Keratinocyte (primary cell): ENCODE results near the gene NANOS3. TPM values are rescaled to one million over a fixed set of nuclear protein-coding genes. Genes with fewer than 3 reads are reported as not detected.

Experiments
- DNase-seq: peaks from one replicate; pipeline ENCODE4 v3.0.0-alpha.2; 2011; ENCODE audit warnings: low read depth, missing footprints, low spot score
- FAIRE-seq: peaks from 2 replicates; lab custom pipeline; 2011; peaks lifted over from hg19 to GRCh38; lab: Jason Lieb, UNC
- H2AFZ ChIP-seq: 2 replicates; pipeline ENCODE4 v1.6.0; 2012; ENCODE audit warnings: low read length, control low read depth, inconsistent platforms; ENCODE audit not compliant: control insufficient read depth
- H3K27ac ChIP-seq: 2 replicates; pipeline ENCODE4 v1.5.1; 2011; ENCODE audit warnings: low read length; ENCODE audit not compliant: control insufficient read depth, insufficient read depth
- H3K27me3 ChIP-seq: 3 replicates; pipeline ENCODE4 v1.6.0; 2011; ENCODE audit warnings: low read length; ENCODE audit not compliant: control insufficient read depth, insufficient read depth; ENCODE audit errors: extremely low read depth
- H3K36me3 ChIP-seq, 2 experiments: 2 replicates in 1 of 2; 3 replicates in 1 of 2; pipeline ENCODE4 v1.5.1; 2011; ENCODE audit warnings: low read length in 2 of 2, mild to moderate bottlenecking in 1 of 2; ENCODE audit not compliant: control insufficient read depth in 2 of 2, insufficient read depth in 2 of 2; ENCODE audit errors: extremely low read depth in 1 of 2
- H3K4me1 ChIP-seq: 3 replicates; pipeline ENCODE4 v1.5.1; 2011; ENCODE audit warnings: low read length; ENCODE audit not compliant: control insufficient read depth, insufficient read depth; ENCODE audit errors: extremely low read depth
- H3K4me2 ChIP-seq: 3 replicates; pipeline ENCODE4 v1.6.0; 2011; ENCODE audit warnings: low read depth, low read length; ENCODE audit not compliant: control insufficient read depth, insufficient read depth; ENCODE audit errors: extremely low read depth
- H3K4me3 ChIP-seq, 3 experiments: fragments of 200-600 bp in 1 of 3; sonication (generic) in 1 of 3; 2 replicates in 2 of 3; 3 replicates in 1 of 3; pipeline ENCODE4 v1.5.1; 2011 to 2016; ENCODE audit warnings: low read length in 3 of 3, mild to moderate bottlenecking in 3 of 3, control low read depth in 2 of 3, inconsistent platforms in 1 of 3, low read depth in 1 of 3, mixed read lengths in 1 of 3, mixed run types in 1 of 3, moderate library complexity in 1 of 3; ENCODE audit not compliant: control insufficient read depth in 2 of 3, insufficient read depth in 2 of 3; ENCODE audit errors: extremely low read depth in 1 of 3
- H3K79me2 ChIP-seq: 2 replicates; pipeline ENCODE4 v1.6.0; 2012; ENCODE audit warnings: low read length; ENCODE audit not compliant: control insufficient read depth, insufficient read depth
- H3K9ac ChIP-seq: 3 replicates; pipeline ENCODE4 v1.6.0; 2011; ENCODE audit warnings: low read length; ENCODE audit not compliant: control insufficient read depth, insufficient read depth; ENCODE audit errors: extremely low read depth
- H3K9me1 ChIP-seq: 3 replicates; pipeline ENCODE4 v1.6.0; 2011; ENCODE audit warnings: low read length; ENCODE audit not compliant: control insufficient read depth, insufficient read depth; ENCODE audit errors: extremely low read depth
- H3K9me3 ChIP-seq: 2 replicates; pipeline ENCODE4 v1.5.1; 2012; ENCODE audit warnings: low read depth, low read length; ENCODE audit not compliant: control insufficient read depth
- H4K20me1 ChIP-seq: 3 replicates; pipeline ENCODE4 v1.6.0; 2011; ENCODE audit warnings: low read length; ENCODE audit not compliant: control insufficient read depth, insufficient read depth; ENCODE audit errors: extremely low read depth
- CTCF ChIP-seq, 3 experiments: IDR thresholded peaks in 1 of 3; conservative IDR thresholded peaks in 1 of 3; optimal IDR thresholded peaks in 1 of 3; 2 replicates in 2 of 3; 3 replicates in 1 of 3; pipeline versions ENCODE3 to v1.5.1; 2011; ENCODE audit warnings: low read length in 3 of 3, mild to moderate bottlenecking in 3 of 3, moderate library complexity in 2 of 3, control low read depth in 1 of 3, inconsistent platforms in 1 of 3; ENCODE audit not compliant: insufficient read depth in 2 of 3; ENCODE audit errors: extremely low read depth in 1 of 3
- EZH2 ChIP-seq: IDR thresholded peaks from one replicate; pipeline ENCODE4 v1.6.1; 2012; ENCODE audit warnings: inconsistent platforms, mild to moderate bottlenecking, low read length, moderate library complexity
- dilution Hi-C: fragments of 300-500 bp; cut with MboI; formaldehyde crosslinking; loops from one replicate; pipeline ENCODE4 v1.7.0; 2020; ENCODE audit warnings: low sequenced_read_pairs; ENCODE audit not compliant: extremely low pct_ligation_motif_present
- polyA plus RNA-seq, 5 experiments: library from polyadenylated mRNA; depleted of rRNA in 3 of 5; stranded (reverse) in 3 of 5; stranded (forward) in 1 of 5; unstranded in 1 of 5; fragments of >200 nt; gene quantifications; 1 replicate in 1 of 5; 2 replicates in 3 of 5; 3 replicates in 1 of 5; pipeline versions ENCODE4 v1.2.1 to v1.2.3, GENCODE V29; 2011 to 2012; ENCODE audit warnings: missing spikeins in 2 of 5, low read depth in 1 of 5, low replicate concordance in 1 of 5

The NANOS3 gene
- polyA plus RNA-seq, 1 donor (not counting 4 experiments of a cell fraction or from before 2014, with no cell fraction given), result 0.18 TPM

- no peaks in the 10 kb centered on the region for H3K27me3 ChIP-seq
- no peaks in the 10 kb centered on the region for H3K9me1 ChIP-seq
- FAIRE-seq (no peak), DNase-seq (no peak)
- H3K27ac ChIP-seq, result no peak overlapping the region
- H3K79me2 ChIP-seq, result no peaks in the 10 kb centered on the region
- H2AFZ ChIP-seq, result no peak overlapping the region
- no peaks in the 10 kb centered on the region for H3K9me3 ChIP-seq
- H3K4me1 ChIP-seq, result peaks cover under 1% of the 10 kb centered on the region
- no peak overlapping the region for H3K4me3 ChIP-seq
- dilution Hi-C loops, result no loop called here
- no peak overlapping the region for H3K4me2 ChIP-seq
- TF ChIP-seq CTCF (optimal IDR thresholded peaks at IDR 0.05 in 1 of 3, IDR thresholded peaks at IDR 0.05 in 1 of 3, conservative IDR thresholded peaks at IDR 0.05 in 1 of 3; ENCODE audit: extremely low read depth in 1 of 3, insufficient read depth in 2 of 3, low read length in 3 of 3) (no peak), EZH2 (no peak)
- no peak overlapping the region for H3K9ac ChIP-seq
- no peaks in the 10 kb centered on the region for H4K20me1 ChIP-seq
- peaks cover 15 to 19% of the 10 kb centered on the region in 2 experiments for H3K36me3 ChIP-seq
Measured at GRCh38 chr19:13926715-13927114, 49.8 kb downstream of the NANOS3 start.

GRCh38 chr19:13929340-13929739 is 52.4 kb downstream of the NANOS3 start:
- Histone ChIP-seq H3K27me3 (peaks cover 4% of the 10 kb centered on the region), H3K4me2 (no peak overlapping the region), H2AFZ (no peak overlapping the region), H3K4me3 (no peak overlapping the region), H3K9me1 (no peaks in the 10 kb centered on the region), H3K36me3 (peaks cover 11 to 15% of the 10 kb centered on the region in 2 experiments), H3K79me2 (no peaks in the 10 kb centered on the region), H3K27ac (no peak overlapping the region), H3K9ac (no peak overlapping the region), H3K9me3 (no peaks in the 10 kb centered on the region), H3K4me1 (peaks cover 3% of the 10 kb centered on the region), H4K20me1 (no peaks in the 10 kb centered on the region)
- DNase-seq (no peak), FAIRE-seq (no peak)
- dilution Hi-C loops, result no loop called here
- no peak for TF ChIP-seq CTCF (optimal IDR thresholded peaks at IDR 0.05 in 1 of 3, IDR thresholded peaks at IDR 0.05 in 1 of 3, conservative IDR thresholded peaks at IDR 0.05 in 1 of 3; ENCODE audit: extremely low read depth in 1 of 3, insufficient read depth in 2 of 3, low read length in 3 of 3)
- no peak for TF ChIP-seq EZH2
